Purkinje cell (primary cell): ENCODE data around the gene ENDOU. TPM values are rescaled to one million over a fixed set of nuclear protein-coding genes. Genes with fewer than 3 reads are reported as not detected.

Experiments used
- polyA plus RNA-seq: library from polyadenylated mRNA; unstranded; fragments of >200 nt; fragmentation: Nextera tagmentation; gene quantifications from 2 replicates; pipeline ENCODE4 v1.2.1, GENCODE V29; 2014

The ENDOU gene, protein sequence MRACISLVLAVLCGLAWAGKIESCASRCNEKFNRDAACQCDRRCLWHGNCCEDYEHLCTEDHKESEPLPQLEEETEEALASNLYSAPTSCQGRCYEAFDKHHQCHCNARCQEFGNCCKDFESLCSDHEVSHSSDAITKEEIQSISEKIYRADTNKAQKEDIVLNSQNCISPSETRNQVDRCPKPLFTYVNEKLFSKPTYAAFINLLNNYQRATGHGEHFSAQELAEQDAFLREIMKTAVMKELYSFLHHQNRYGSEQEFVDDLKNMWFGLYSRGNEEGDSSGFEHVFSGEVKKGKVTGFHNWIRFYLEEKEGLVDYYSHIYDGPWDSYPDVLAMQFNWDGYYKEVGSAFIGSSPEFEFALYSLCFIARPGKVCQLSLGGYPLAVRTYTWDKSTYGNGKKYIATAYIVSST
- polyA plus RNA-seq, result not detected in 2 replicates

GRCh38 chr12:47725091-47725772 lies at the start of gene ENDOU:
Gene ENDOU, minus strand, starts transcription at chr12:47725490. Its CDS starts 77 bp downstream, at chr12:47725413.

DNA sequence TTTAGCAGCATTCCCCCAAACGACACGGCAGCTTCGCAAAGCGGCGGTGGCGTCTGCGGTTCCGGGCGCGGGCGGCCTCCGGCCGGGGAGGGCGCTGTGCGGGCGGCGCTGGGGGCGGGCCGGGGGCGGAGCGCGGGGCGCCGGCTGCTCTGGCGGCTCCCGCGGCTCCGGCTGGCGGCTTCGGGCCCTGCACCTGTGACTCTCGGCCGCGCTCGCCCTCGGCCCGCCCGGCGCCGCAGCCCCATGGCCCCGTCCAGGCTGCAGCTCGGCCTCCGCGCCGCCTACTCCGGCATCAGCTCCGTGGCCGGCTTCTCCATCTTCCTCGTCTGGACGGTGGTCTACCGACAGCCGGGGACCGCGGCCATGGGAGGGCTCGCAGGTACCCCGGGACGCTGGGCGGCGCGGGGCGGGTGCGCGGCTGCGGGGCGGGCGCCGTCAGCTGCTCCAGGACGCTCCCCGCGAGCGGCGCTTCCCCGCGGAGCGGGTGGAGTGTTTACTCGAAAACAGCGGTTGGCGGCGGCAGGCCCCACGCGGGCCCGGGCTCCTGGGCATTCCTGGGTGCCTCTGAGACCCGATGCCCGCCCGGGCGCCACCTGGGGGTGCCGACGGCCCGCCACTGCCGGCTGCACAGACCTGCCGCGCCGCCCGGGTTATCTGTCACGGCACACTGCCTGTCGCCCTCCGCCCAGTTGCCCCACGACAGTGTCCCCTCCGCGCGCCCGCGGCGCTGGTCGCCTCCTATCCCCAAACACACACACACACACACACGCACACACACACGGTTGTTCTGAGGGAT lies 48.0 kb upstream of the ENDOU start, which contains the start of gene SLC48A1:
Gene SLC48A1 (plus strand): TSS at position 177 of the 796 bp plus-strand sequence. CDS start 67 bp downstream, at position 244.

GRCh38 chr12:47758834-47759690 lies 33.8 kb upstream of the ENDOU start, which contains the start of gene RAPGEF3:
Gene RAPGEF3, minus strand, starts transcription at chr12:47758880. Its CDS starts 324 bp downstream, at chr12:47758556.

GRCh38 chr12:47705566-47706425 lies 19.5 kb downstream of the ENDOU start, which contains the start of gene RPAP3:
Gene RPAP3, minus strand, starts transcription at chr12:47706030. Its CDS starts 3,190 bp downstream, at chr12:47702840.

Other genes starting within 250 kb of the ENDOU start
- gene RPAP3, start 19.5 kb downstream of the ENDOU start, polyA plus RNA-seq, result 29.8 and 33.5 TPM in 2 replicates
- 0.04 and 1.0 TPM in 2 replicates for gene RAPGEF3, start 33.4 kb upstream of the ENDOU start, polyA plus RNA-seq
- gene SLC48A1, start 47.7 kb upstream of the ENDOU start, polyA plus RNA-seq, result 75.7 and 80.1 TPM in 2 replicates
- gene HDAC7, start 94.4 kb upstream of the ENDOU start, polyA plus RNA-seq, result 0.22 and 0.26 TPM in 2 replicates
- gene VDR, start 179.5 kb upstream of the ENDOU start, polyA plus RNA-seq, result not detected in 2 replicates
- gene TMEM106C, start 238.1 kb upstream of the ENDOU start, polyA plus RNA-seq, result 38.4 and 43.6 TPM in 2 replicates